Uterus (tissue), 4 donors: ENCODE measurements around the gene TTLL8. TPM values are rescaled to one million over a fixed set of nuclear protein-coding genes. Genes with fewer than 3 reads are reported as not detected.

Experiments
- DNase-seq, 2 donors: peaks; one replicate each; pipeline ENCODE4 v3.0.0-alpha.2; 2019 to 2020
- H3K27ac ChIP-seq, 2 donors: fragments of 200-600 bp; sonication (generic); 1 replicate in 1 of 2; 2 replicates in 1 of 2; pipeline ENCODE4 v1.5.1; 2016 to 2018
- H3K27me3 ChIP-seq, 2 donors: fragments of 200-600 bp; sonication (generic); one replicate each; pipeline ENCODE4 v1.5.1; 2018 to 2019; ENCODE audit warnings: control low read depth in 1 of 2
- H3K36me3 ChIP-seq, 2 donors: fragments of 200-600 bp; sonication (generic); one replicate each; pipeline ENCODE4 v1.5.1; 2019; ENCODE audit warnings: control low read depth in 1 of 2
- H3K4me1 ChIP-seq, 2 donors: fragments of 200-600 bp; sonication (generic); one replicate each; pipeline ENCODE4 v1.5.1; 2018 to 2019; ENCODE audit warnings: control low read depth in 1 of 2
- H3K4me3 ChIP-seq, 2 donors: fragments of 200-600 bp; sonication (generic); 1 replicate in 1 of 2; 2 replicates in 1 of 2; pipeline ENCODE4 v1.5.1; 2018 to 2019; ENCODE audit warnings: mild to moderate bottlenecking in 1 of 2
- H3K9me3 ChIP-seq, 2 donors: fragments of 200-600 bp; sonication (generic); one replicate each; pipeline ENCODE4 v1.5.1; 2019; ENCODE audit warnings: control low read depth in 1 of 2
- CTCF ChIP-seq, 4 experiments: fragments of 200-600 bp in 2 of 4; fragments of 450-650 bp in 2 of 4; sonication (generic) in 2 of 4; IDR thresholded peaks; one replicate each; pipeline ENCODE4 v1.5.1; 2016 to 2019; ENCODE audit warnings: antibody characterized with exemption in 4 of 4, mild to moderate bottlenecking in 2 of 4, moderate library complexity in 1 of 4
- POLR2A ChIP-seq, 2 donors: fragments of 450-650 bp; IDR thresholded peaks; one replicate each; pipeline ENCODE4 v1.6.1; 2016; ENCODE audit warnings: antibody characterized with exemption in 2 of 2, mild to moderate bottlenecking in 1 of 2, moderate library complexity in 1 of 2
- intact Hi-C: fragments of 100-400 bp; cut with DNase I; formaldehyde crosslinking; loops from one replicate; pipeline ENCODE4 v1.15.1; 2023; ENCODE audit warnings: low total_unique reads
- total RNA-seq, 4 donors: library from RNA; depleted of rRNA in 3 of 4; stranded (reverse); fragments of >200 nt in 3 of 4; gene quantifications; one replicate each; pipeline versions ENCODE4 v1.1.0 to v1.2.4, GENCODE V29; 2014 to 2023
- donor health status: DM: yes; HTN: yes; CAD: no.

TTLL8 gene
- total RNA-seq, 4 donors from 2014 or later = not detected

- no peak for DNase-seq
- Histone ChIP-seq H3K4me1 (no peaks in the 10 kb centered on the region), H3K9me3 (no peaks in the 10 kb centered on the region), H3K36me3 (no peaks in the 10 kb centered on the region), H3K4me3 (no peak overlapping the region), H3K27me3 (no peaks in the 10 kb centered on the region), H3K27ac (no peak overlapping the region)
- TF ChIP-seq CTCF (IDR thresholded peaks at IDR 0.05) (no peak), POLR2A (IDR thresholded peaks at IDR 0.05) (no peak)
- intact Hi-C loops = no loop called here
These were observed 11.4 kb downstream of the TTLL8 start for GRCh38 chr22:50046481-50047245.

GRCh38 chr22:50046019-50046415 lies 12.1 kb downstream of the TTLL8 start:
- no peaks in the 10 kb centered on the region for H3K27me3 ChIP-seq
- H3K27ac ChIP-seq = no peak overlapping the region
- H3K36me3 ChIP-seq = no peaks in the 10 kb centered on the region
- intact Hi-C loops = no loop called here
- no peak for TF ChIP-seq CTCF (IDR thresholded peaks at IDR 0.05)
- no peak for TF ChIP-seq POLR2A (IDR thresholded peaks at IDR 0.05)
- DNase-seq = no peak
- no peaks in the 10 kb centered on the region for H3K4me1 ChIP-seq
- H3K9me3 ChIP-seq = no peaks in the 10 kb centered on the region
- H3K4me3 ChIP-seq = no peak overlapping the region

GRCh38 chr22:50045211-50046018 lies 12.7 kb downstream of the TTLL8 start:
- Histone ChIP-seq H3K4me3 (no peak overlapping the region), H3K4me1 (no peaks in the 10 kb centered on the region), H3K27me3 (no peaks in the 10 kb centered on the region), H3K27ac (no peak overlapping the region), H3K9me3 (no peaks in the 10 kb centered on the region), H3K36me3 (no peaks in the 10 kb centered on the region)
- intact Hi-C loops = no loop called here
- no peak for TF ChIP-seq CTCF (IDR thresholded peaks at IDR 0.05)
- no peak for TF ChIP-seq POLR2A (IDR thresholded peaks at IDR 0.05)
- no peak for DNase-seq

- no peaks in the 10 kb centered on the region for H3K4me1 ChIP-seq
- no peaks in the 10 kb centered on the region for H3K36me3 ChIP-seq
- no peaks in the 10 kb centered on the region for H3K27me3 ChIP-seq
- DNase-seq = no peak
- intact Hi-C loops = no loop called here
- no peak overlapping the region for H3K4me3 ChIP-seq
- TF ChIP-seq POLR2A (IDR thresholded peaks at IDR 0.05) (no peak), CTCF (IDR thresholded peaks at IDR 0.05) (no peak)
- H3K9me3 ChIP-seq = no peaks in the 10 kb centered on the region
- no peak overlapping the region for H3K27ac ChIP-seq
These were observed 13.5 kb downstream of the TTLL8 start for GRCh38 chr22:50044485-50045118.
